Endothelial cell of umbilical vein (primary cell): Measurements from ENCODE around the gene GNE. TPM values are rescaled to one million over a fixed set of nuclear protein-coding genes. Genes with fewer than 3 reads are reported as not detected.
"Not testable (repeated sequence)": the region's sequence is repeated elsewhere in the genome, so short reads cannot be mapped to it uniquely, and the experiment has no call there.

Source experiments
- BruUV-seq: library from RNA; stranded (reverse); fragments of 400-500 nt; replicated peaks from 2 replicates; lab custom pipeline; 2021; lab: Mats Ljungman, UMichigan
- CTCF ChIA-PET: fragments of 300-600, 350-600 bp; sonication (Branson Sonifier 250); formaldehyde crosslinking; loops from one replicate; lab custom pipeline; 2021; ENCODE audit warnings: antibody characterized with exemption, inconsistent platforms; lab: Charles Lee
- POLR2A ChIA-PET: fragments of 300-600, 350-600 bp; sonication (Branson Sonifier 250); formaldehyde crosslinking; loops from one replicate; lab custom pipeline; 2021; ENCODE audit warnings: antibody characterized with exemption, inconsistent platforms; lab: Charles Lee
- DNase-seq: peaks from one replicate; pipeline ENCODE4 v3.0.0-alpha.2; 2011; ENCODE audit warnings: low read depth, low spot score
- FAIRE-seq: peaks from 2 replicates; lab custom pipeline; 2011; peaks lifted over from hg19 to GRCh38; lab: Jason Lieb, UNC
- H2AFZ ChIP-seq: 2 replicates; pipeline ENCODE4 v1.6.0; 2012; ENCODE audit warnings: low read depth, low read length, control low read depth, inconsistent platforms
- H3K27ac ChIP-seq: 2 replicates; pipeline ENCODE4 v1.5.1; 2011; ENCODE audit warnings: low read depth, mild to moderate bottlenecking, control low read depth, low read length, moderate library complexity; ENCODE audit not compliant: insufficient read depth
- H3K27me3 ChIP-seq, 2 experiments: 2 replicates each; pipeline versions ENCODE4 v1.6.0 to v1.6.1; 2011; ENCODE audit warnings: low read length in 2 of 2, mixed read lengths in 1 of 2; ENCODE audit not compliant: control insufficient read depth in 2 of 2, insufficient read depth in 2 of 2
- H3K36me3 ChIP-seq, 2 experiments: 2 replicates in 1 of 2; 3 replicates in 1 of 2; pipeline ENCODE4 v1.5.1; 2011; ENCODE audit warnings: low read length in 2 of 2, mild to moderate bottlenecking in 1 of 2, moderate library complexity in 1 of 2; ENCODE audit not compliant: control insufficient read depth in 2 of 2, insufficient read depth in 2 of 2; ENCODE audit errors: extremely low read depth in 1 of 2
- H3K4me1 ChIP-seq: 3 replicates; pipeline ENCODE4 v1.5.1; 2011; ENCODE audit warnings: mild to moderate bottlenecking, low read length; ENCODE audit not compliant: control insufficient read depth, insufficient read depth; ENCODE audit errors: extremely low read depth
- H3K4me2 ChIP-seq: 2 replicates; pipeline ENCODE4 v1.6.1; 2011; ENCODE audit warnings: low read length, control low read depth, mixed read lengths; ENCODE audit not compliant: insufficient read depth
- H3K4me3 ChIP-seq, 3 experiments: fragments of 200-600 bp in 1 of 3; sonication (generic), shearing (Covaris generic) in 1 of 3; replicated peaks in 1 of 3; 2 replicates each; pipeline ENCODE4 v1.5.1; 2011 to 2016; ENCODE audit warnings: control low read depth in 3 of 3, low read length in 3 of 3, mild to moderate bottlenecking in 2 of 3, inconsistent platforms in 1 of 3, low read depth in 1 of 3, moderate library complexity in 1 of 3; ENCODE audit not compliant: insufficient read depth in 1 of 3
- H3K79me2 ChIP-seq: 2 replicates; pipeline ENCODE4 v1.6.0; 2012; ENCODE audit warnings: low read length, inconsistent platforms; ENCODE audit not compliant: control insufficient read depth, insufficient read depth
- H3K9ac ChIP-seq: replicated peaks from 2 replicates; pipeline ENCODE3; 2011; ENCODE audit warnings: low read length, control low read depth; ENCODE audit not compliant: insufficient read depth; ENCODE audit errors: extremely low read depth
- H3K9me1 ChIP-seq: replicated peaks from 3 replicates; pipeline ENCODE4 v1.6.0; 2011; ENCODE audit warnings: mild to moderate bottlenecking, low read length; ENCODE audit not compliant: control insufficient read depth, insufficient read depth; ENCODE audit errors: extremely low read depth
- H3K9me3 ChIP-seq: replicated peaks from 2 replicates; pipeline ENCODE4 v1.5.1; 2012; ENCODE audit warnings: low read length, inconsistent platforms; ENCODE audit not compliant: control insufficient read depth, insufficient read depth
- H4K20me1 ChIP-seq: replicated peaks from 2 replicates; pipeline ENCODE3; 2011; ENCODE audit warnings: mild to moderate bottlenecking, low read length; ENCODE audit not compliant: control insufficient read depth, insufficient read depth; ENCODE audit errors: extremely low read depth
- EZH2 ChIP-seq: IDR thresholded peaks from 2 replicates; pipeline ENCODE4 v1.6.1; 2012; ENCODE audit warnings: borderline replicate concordance, low read depth, mild to moderate bottlenecking, moderate library complexity, low read length, inconsistent platforms; ENCODE audit not compliant: severe bottlenecking
- JUN ChIP-seq: IDR thresholded peaks from 2 replicates; pipeline ENCODE4 v1.6.1; 2011; ENCODE audit warnings: borderline replicate concordance, low read depth; ENCODE audit not compliant: insufficient read length, insufficient read depth
- MYC ChIP-seq: IDR thresholded peaks from one replicate; pipeline ENCODE4 v1.6.1; 2011; ENCODE audit warnings: mild to moderate bottlenecking, low read depth, low read length
- POLR2A ChIP-seq: IDR thresholded peaks from 2 replicates; pipeline ENCODE4 v1.6.1; 2012; ENCODE audit warnings: low read depth, mild to moderate bottlenecking, control low read depth, low read length
- dilution Hi-C: fragments of 300-500 bp; cut with MboI; formaldehyde crosslinking; loops from one replicate; pipeline ENCODE4 v1.15.0; 2019; ENCODE audit warnings: low sequenced_read_pairs; ENCODE audit not compliant: extremely low pct_ligation_motif_present
- intact Hi-C: fragments of 100-400 bp; cut with micrococcal nuclease; formaldehyde crosslinking; loops from one replicate; pipeline ENCODE4 v1.10.0; 2022
- polyA plus RNA-seq, 4 experiments: library from polyadenylated mRNA; depleted of rRNA in 3 of 4; stranded (reverse) in 3 of 4; unstranded in 1 of 4; fragments of >200 nt; gene quantifications; 2 replicates each; pipeline versions ENCODE4 v1.2.1 to v1.2.3, GENCODE V29; 2011 to 2012; ENCODE audit warnings: missing spikeins in 1 of 4
- total RNA-seq: library from RNA; stranded (reverse); gene quantifications from 2 replicates; pipeline ENCODE4 v1.2.3, GENCODE V29; 2021

The GNE gene
- total and polyA plus RNA-seq, 2 donors (not counting 3 experiments of a cell fraction or from before 2014, with no cell fraction given), result 8.5 to 11.4 TPM

DNA sequence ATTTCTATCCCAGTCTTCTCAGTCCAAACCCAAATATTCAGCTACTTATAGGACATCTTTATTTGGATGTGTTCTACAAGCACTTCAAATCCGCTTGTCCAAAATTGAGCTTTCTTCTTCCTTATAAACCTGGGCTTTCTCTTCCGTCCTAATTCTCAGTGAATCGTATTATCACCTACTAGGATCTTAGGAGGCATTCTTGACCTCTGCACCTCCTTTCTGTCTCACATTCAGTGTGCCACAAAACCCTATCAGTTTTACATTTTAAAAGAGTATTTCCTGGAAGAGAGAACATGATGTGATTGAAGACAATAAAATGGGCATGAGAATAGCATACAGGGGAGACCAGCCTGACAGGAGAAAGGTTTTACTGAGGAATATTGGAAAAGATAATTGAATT lies 16.8 kb upstream of the GNE start:
- Histone ChIP-seq H3K9me1 (no peaks in the 10 kb centered on the region), H3K4me1 (peaks cover 8% of the 10 kb centered on the region), H3K27me3 (no peaks in the 10 kb centered on the region), H3K9ac (no peak overlapping the region), H3K36me3 (no peaks in the 10 kb centered on the region), H3K4me2 (no peak overlapping the region), H3K4me3 (no peak overlapping the region), H2AFZ (no peak overlapping the region), H3K9me3 (no peaks in the 10 kb centered on the region), H3K27ac (no peak overlapping the region), H4K20me1 (no peaks in the 10 kb centered on the region), H3K79me2 (no peaks in the 10 kb centered on the region)
- FAIRE-seq (no peak), DNase-seq (no peak)
- BruUV-seq, result no TSS peak
- intact Hi-C loops (no loop called here), dilution Hi-C loops (no loop called here)
- ChIA-PET CTCF (interaction anchor here (1.0 kb wide), 1 partner anchor 54 kb away, joined by 3 read pairs; no protein-coding TSS in a partner anchor), POLR2A (no interaction called here)
- TF ChIP-seq JUN (no peak), POLR2A (no peak), MYC (no peak), EZH2 (no peak)

- H3K27ac ChIP-seq, H3K9me3 ChIP-seq, H4K20me1 ChIP-seq, H3K9ac ChIP-seq, H3K36me3 ChIP-seq, H3K4me3 ChIP-seq, dilution Hi-C loops, H3K4me1 ChIP-seq, H3K9me1 ChIP-seq, H3K4me2 ChIP-seq, H3K27me3 ChIP-seq, BruUV-seq, FAIRE-seq, H3K79me2 ChIP-seq, intact Hi-C loops, H2AFZ ChIP-seq, POLR2A ChIA-PET, DNase-seq: not testable (repeated sequence)
- CTCF ChIA-PET, result interaction anchor here (1.3 kb wide), 1 partner anchor 56 kb away, joined by 5 read pairs; no protein-coding TSS in a partner anchor
These were observed 15.1 kb upstream of the GNE start for GRCh38 chr9:36273354-36273753.
